Measurements from ENCODE around the gene ACTN3.

DNA sequence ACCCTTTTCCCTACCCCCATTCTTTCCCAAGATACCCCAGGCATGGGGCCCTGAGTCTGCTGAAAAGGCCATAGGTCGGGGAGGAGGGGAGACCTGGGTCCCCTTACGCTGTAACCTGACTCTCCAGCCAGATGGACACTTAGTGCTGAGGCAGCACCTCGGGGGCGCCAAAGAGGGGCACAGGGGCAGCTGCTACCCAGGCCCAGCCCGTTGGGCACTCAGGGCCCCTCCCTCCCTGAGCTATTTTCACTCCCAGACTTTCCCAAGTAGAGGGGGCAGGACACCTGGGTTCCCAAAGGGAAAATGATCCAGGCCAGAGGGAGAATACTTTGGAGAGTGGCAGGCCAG is 933 bp downstream of the ACTN3 start:
- TF ChIP-seq, protein P1, sequence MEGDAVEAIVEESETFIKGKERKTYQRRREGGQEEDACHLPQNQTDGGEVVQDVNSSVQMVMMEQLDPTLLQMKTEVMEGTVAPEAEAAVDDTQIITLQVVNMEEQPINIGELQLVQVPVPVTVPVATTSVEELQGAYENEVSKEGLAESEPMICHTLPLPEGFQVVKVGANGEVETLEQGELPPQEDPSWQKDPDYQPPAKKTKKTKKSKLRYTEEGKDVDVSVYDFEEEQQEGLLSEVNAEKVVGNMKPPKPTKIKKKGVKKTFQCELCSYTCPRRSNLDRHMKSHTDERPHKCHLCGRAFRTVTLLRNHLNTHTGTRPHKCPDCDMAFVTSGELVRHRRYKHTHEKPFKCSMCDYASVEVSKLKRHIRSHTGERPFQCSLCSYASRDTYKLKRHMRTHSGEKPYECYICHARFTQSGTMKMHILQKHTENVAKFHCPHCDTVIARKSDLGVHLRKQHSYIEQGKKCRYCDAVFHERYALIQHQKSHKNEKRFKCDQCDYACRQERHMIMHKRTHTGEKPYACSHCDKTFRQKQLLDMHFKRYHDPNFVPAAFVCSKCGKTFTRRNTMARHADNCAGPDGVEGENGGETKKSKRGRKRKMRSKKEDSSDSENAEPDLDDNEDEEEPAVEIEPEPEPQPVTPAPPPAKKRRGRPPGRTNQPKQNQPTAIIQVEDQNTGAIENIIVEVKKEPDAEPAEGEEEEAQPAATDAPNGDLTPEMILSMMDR (IDR thresholded peaks at IDR 0.05), result no peak
- no peak for TF ChIP-seq POLR2A (IDR thresholded peaks at IDR 0.05)
